GM12874 (cell line): Measurements from ENCODE around the gene CNTN4.

ENCODE experiments used
- TF ChIP-seq, protein P1 (sequence below): IDR thresholded peaks from 2 replicates; pipeline ENCODE4 v1.5.1; 2011; ENCODE audit warnings: low read depth, mild to moderate bottlenecking, control low read depth, low read length, moderate library complexity; ENCODE audit not compliant: insufficient read depth

The CNTN4 gene

DNA sequence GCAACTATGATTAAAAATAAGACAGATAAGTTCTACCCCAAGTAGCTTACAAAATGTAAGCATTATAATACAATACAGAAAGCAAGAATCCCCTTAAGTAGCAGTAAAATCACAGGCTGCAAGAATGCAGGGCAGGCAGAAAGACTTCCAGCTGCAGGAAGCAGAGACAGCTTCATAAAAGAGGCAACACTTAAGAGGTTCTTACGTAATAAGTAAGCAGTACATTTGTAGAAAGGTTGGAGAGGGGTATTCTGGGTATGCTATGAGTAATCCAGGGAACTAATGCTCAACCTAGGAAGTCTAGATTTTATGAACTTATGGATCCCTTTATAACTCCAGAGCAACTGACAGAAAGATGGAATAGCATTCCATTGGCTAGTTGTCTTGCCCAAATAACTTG is 859.9 kb downstream of the CNTN4 start:
- TF ChIP-seq, protein P1, sequence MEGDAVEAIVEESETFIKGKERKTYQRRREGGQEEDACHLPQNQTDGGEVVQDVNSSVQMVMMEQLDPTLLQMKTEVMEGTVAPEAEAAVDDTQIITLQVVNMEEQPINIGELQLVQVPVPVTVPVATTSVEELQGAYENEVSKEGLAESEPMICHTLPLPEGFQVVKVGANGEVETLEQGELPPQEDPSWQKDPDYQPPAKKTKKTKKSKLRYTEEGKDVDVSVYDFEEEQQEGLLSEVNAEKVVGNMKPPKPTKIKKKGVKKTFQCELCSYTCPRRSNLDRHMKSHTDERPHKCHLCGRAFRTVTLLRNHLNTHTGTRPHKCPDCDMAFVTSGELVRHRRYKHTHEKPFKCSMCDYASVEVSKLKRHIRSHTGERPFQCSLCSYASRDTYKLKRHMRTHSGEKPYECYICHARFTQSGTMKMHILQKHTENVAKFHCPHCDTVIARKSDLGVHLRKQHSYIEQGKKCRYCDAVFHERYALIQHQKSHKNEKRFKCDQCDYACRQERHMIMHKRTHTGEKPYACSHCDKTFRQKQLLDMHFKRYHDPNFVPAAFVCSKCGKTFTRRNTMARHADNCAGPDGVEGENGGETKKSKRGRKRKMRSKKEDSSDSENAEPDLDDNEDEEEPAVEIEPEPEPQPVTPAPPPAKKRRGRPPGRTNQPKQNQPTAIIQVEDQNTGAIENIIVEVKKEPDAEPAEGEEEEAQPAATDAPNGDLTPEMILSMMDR: no peak

DNA sequence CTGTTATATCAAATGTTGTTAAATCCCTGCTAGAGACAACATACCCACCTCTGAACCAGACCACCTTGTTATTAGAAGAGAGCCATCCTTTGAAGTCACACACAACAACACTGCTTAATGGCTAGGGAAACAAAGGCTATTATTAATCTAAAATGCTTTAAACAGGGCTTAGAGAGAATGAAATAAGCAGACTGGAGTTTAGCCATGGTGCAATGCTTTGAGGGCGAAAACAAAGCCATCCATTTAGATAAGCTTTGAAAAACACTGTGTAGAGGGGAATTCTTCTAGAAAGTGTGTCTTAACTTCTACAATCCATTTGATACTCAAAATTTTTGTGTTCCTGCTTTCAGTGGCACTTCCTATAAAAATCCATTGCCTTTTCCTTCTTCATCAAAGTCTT is 862.9 kb downstream of the CNTN4 start:
- TF ChIP-seq, protein P1: no peak

DNA sequence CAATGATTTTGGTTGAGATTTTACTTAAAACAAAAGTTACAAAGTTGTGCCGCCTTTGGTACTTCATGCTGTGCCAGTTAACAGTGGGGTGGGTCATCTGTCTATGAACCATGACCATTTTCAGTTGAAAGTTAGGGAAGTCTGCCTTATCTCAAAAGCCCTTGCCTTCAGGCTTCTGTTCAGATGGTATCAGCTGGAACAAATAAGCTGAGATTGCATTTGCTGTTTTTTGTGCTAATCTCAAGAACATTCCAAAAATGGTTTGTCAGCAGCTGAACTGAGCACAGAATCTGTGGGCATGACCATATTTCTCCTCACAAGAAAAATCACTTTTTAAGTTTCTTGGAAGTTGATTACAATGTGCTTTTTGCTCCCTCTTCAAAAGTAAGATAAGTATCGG is 869.2 kb downstream of the CNTN4 start:
- TF ChIP-seq, protein P1: no peak

DNA sequence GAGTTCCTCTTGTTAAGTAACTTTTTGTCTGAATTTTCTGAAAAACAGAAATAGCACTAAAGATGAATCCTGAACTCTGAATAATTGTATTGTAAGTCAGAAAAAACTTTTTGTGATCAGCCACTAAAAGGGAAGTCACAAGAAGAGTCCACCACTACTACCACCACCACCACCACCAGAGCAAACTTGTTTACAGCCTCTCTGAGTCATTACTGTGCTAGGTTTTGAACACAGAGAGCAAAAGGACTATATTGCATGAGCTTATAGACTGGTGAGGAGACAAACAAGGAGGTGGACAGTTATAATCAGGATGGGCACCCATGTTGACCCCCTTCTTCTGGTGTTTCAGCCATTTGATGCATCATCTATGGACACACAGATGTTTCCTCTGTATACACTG is 869.8 kb downstream of the CNTN4 start:
- TF ChIP-seq, protein P1: no peak

DNA sequence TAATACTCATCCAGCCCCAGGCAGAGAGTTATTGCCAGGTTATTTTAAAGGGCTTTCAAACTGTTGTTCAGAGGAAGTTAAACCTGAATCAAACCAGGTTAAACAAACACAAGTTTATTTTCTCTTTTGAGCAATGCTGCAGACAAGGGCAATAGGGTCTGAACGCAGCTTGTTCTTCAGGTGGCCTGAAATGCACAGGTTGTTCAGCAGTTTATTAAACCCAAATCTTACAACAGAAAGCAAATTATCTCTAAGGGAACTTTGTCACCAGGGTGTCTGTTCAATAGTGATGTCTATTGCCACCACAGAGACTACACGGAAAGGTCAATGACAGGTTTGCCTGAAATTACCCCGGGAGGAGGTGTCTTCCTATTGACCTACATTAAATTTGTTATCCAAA is 877.5 kb downstream of the CNTN4 start:
- TF ChIP-seq, protein P1: no peak

DNA sequence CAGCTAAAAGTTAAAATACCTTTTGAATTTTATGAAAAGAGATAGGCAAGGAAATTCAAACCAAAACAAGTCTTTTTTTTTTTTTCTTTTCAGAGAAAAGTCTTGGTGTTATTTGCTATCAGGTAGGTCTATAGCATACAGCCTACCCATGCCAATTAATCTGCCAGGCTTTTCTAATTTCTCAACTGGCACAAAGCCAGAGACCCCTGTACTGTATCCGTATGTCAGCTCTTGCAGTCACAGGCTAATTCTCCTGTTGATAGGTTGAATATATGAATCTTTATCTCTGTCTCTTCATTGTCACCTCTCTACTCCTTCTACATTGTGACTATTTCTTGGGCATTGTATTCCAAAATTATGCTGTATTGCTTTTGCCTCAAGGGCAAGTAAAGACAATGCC is 878.1 kb downstream of the CNTN4 start:
- TF ChIP-seq, protein P1: no peak

DNA sequence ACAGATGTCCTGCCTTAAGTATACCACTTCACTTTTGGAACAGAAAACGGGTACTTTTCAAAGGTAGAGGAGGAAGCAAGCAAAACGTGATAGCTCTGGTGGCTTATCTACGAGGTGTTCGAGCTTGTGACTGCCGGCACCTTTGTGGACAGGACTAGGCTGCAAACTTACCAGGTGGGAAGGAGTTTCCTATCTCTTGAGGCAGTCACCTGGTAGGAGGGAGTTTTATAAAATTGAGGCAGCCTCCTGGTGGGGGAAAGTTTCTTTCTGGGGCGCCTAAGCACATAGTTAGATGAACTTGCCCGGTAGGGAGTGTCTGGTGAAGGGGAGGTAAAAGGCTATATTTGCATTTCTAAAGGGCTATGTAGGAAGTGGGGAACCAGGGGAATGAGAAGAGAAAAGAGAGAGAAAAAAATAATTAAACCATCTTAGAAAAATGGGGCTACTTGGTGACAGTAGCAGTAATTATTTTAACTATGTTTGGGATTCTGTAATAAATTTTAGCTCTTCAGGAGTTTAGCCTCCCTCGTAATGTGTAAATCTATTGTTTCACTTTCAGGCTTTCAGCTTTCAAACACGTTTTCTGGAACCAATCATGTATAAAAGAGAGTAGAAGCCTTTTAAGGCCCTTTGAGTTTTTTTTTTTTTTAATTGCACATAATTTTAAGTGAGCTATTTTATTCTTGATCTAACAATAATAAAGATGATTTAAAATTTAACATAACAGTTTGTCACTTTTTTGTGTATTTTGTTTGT is 880.5 kb downstream of the CNTN4 start:
- TF ChIP-seq, protein P1: no peak
